Neutrophil (primary cell): ENCODE results near the gene DLGAP4.
"Not testable (repeated sequence)": the region's sequence is repeated elsewhere in the genome, so short reads cannot be mapped to it uniquely, and the experiment has no call there.

Experiments
- H3K27ac ChIP-seq: fragments of 200-600 bp; sonication (generic); 2 replicates; pipeline ENCODE4 v1.5.1; 2016; ENCODE audit warnings: mild to moderate bottlenecking, moderate library complexity
- H3K27me3 ChIP-seq: fragments of 200-600 bp; sonication (generic); 2 replicates; pipeline ENCODE4 v1.6.0; 2016; ENCODE audit warnings: mild to moderate bottlenecking
- H3K36me3 ChIP-seq: fragments of 200-600 bp; sonication (generic); 2 replicates; pipeline ENCODE4 v1.5.1; 2017
- H3K4me1 ChIP-seq, 2 experiments: fragments of 200-600 bp in 1 of 2; sonication (generic) in 1 of 2; 1 replicate in 1 of 2; 2 replicates in 1 of 2; pipeline versions ENCODE4 v1.5.1 to v1.6.1; 2013 to 2016; ENCODE audit warnings: low read depth in 1 of 2, low read length in 1 of 2, mild to moderate bottlenecking in 1 of 2, moderate library complexity in 1 of 2; ENCODE audit not compliant: control insufficient read depth in 1 of 2, insufficient read depth in 1 of 2
- H3K4me3 ChIP-seq, 2 experiments: fragments of 200-600 bp in 1 of 2; sonication (generic) in 1 of 2; 1 replicate in 1 of 2; 2 replicates in 1 of 2; pipeline ENCODE4 v1.5.1; 2013 to 2016; ENCODE audit warnings: low read depth in 1 of 2, low read length in 1 of 2, mild to moderate bottlenecking in 1 of 2, moderate library complexity in 1 of 2
- H3K9me3 ChIP-seq: fragments of 200-600 bp; sonication (generic); 2 replicates; pipeline ENCODE4 v1.5.1; 2016
- TF ChIP-seq, protein P1 (sequence below): fragments of 200-600 bp; sonication (generic); IDR thresholded peaks from 2 replicates; pipeline ENCODE4 v1.5.1; 2016; ENCODE audit warnings: antibody characterized with exemption

The DLGAP4 gene

GRCh38 chr20:36373089-36373488 is 67.0 kb downstream of the DLGAP4 start:
- Histone ChIP-seq H3K27ac (no peak overlapping the region), H3K27me3 (peaks cover 51% of the 10 kb centered on the region), H3K9me3 (no peaks in the 10 kb centered on the region), H3K36me3 (no peaks in the 10 kb centered on the region), H3K4me3 (no peak overlapping the region), H3K4me1 (no peaks in the 10 kb centered on the region)
- TF ChIP-seq, protein P1, sequence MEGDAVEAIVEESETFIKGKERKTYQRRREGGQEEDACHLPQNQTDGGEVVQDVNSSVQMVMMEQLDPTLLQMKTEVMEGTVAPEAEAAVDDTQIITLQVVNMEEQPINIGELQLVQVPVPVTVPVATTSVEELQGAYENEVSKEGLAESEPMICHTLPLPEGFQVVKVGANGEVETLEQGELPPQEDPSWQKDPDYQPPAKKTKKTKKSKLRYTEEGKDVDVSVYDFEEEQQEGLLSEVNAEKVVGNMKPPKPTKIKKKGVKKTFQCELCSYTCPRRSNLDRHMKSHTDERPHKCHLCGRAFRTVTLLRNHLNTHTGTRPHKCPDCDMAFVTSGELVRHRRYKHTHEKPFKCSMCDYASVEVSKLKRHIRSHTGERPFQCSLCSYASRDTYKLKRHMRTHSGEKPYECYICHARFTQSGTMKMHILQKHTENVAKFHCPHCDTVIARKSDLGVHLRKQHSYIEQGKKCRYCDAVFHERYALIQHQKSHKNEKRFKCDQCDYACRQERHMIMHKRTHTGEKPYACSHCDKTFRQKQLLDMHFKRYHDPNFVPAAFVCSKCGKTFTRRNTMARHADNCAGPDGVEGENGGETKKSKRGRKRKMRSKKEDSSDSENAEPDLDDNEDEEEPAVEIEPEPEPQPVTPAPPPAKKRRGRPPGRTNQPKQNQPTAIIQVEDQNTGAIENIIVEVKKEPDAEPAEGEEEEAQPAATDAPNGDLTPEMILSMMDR: no peak

- H3K27me3 ChIP-seq: peaks cover 58% of the 10 kb centered on the region
- H3K36me3 ChIP-seq: no peaks in the 10 kb centered on the region
- no peak overlapping the region for H3K4me3 ChIP-seq
- no peaks in the 10 kb centered on the region for H3K9me3 ChIP-seq
- H3K27ac ChIP-seq: no peak overlapping the region
- TF ChIP-seq, protein P1: no peak
- no peaks in the 10 kb centered on the region for H3K4me1 ChIP-seq
Measured at GRCh38 chr20:36374995-36375394, 68.9 kb downstream of the DLGAP4 start.

DNA sequence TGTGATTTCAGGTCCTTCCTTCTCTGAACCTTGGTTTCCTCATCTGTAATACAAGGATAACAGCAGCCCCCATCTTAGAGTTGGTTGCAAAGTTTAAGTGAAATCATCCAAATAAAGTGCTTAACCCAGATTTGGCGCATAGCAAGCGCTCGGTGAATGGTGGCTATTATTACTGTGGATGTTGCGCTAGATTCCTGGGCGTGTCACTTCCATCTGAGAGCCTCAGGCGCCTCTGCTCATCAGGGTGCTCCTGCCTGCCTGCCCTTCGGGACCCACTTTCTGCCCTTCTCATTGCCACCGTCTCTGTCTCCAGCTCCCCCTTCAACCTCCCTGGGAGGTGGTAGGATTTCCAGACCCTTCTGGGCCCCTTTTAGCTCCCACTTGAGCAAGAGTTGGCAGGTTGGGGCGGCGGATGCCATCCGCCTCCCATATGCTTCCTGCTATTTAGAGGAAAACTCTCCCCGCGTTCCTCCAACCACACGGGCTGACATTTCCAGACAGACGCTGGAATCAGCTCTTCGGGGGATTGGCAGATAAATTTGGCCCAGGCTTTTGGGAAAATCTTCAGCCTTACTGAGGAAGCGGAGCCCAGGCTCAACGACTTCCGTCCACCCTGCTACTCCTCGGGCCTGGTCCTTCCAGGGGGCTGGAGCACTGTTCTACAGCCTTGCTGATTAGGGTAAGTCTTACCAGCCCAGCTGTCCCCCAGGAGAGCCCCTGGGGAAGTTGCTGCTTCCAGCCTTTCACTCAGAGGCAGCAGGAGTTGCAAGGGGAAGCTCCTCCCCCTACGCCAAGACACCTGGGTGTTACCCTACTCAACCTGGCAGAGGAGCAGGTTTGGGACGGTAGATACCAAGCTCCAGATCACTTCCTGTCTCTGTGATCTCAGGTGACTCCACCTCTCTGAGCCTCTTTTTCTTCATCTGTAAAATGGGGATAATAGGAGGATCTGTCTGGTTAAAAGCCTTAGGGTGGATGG is 71.5 kb downstream of the DLGAP4 start:
- Histone ChIP-seq H3K27ac (no peak overlapping the region), H3K4me1 (no peaks in the 10 kb centered on the region), H3K36me3 (no peaks in the 10 kb centered on the region), H3K27me3 (peaks cover 50% of the 10 kb centered on the region), H3K9me3 (no peaks in the 10 kb centered on the region), H3K4me3 (no peak overlapping the region)
- TF ChIP-seq, protein P1: no peak

DNA sequence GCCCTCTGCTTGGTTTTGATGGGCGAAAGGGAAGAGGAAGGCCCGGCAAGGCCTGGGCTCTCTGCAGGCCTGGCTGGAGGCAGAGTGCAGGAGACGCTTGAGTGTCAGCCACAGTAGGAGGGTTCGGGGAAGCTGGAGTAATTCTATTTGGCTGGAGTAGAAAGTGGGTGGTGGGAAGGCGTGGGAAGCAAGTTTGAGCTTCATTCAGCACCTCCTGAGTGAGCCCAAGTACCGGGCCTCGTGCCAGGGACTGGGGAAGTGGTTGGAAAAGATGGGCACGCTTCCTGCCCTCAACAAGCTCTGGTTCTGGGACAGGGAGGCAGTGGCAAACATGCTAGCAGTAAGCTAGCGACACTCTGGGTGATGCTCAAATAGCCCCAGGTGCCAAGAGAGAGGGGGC is 72.5 kb downstream of the DLGAP4 start:
- TF ChIP-seq, protein P1: no peak
- Histone ChIP-seq H3K9me3 (no peaks in the 10 kb centered on the region), H3K4me3 (no peak overlapping the region), H3K27me3 (peaks cover 41% of the 10 kb centered on the region), H3K27ac (no peak overlapping the region), H3K36me3 (no peaks in the 10 kb centered on the region), H3K4me1 (no peaks in the 10 kb centered on the region)

GRCh38 chr20:36379914-36380313 is 73.8 kb downstream of the DLGAP4 start:
- H3K27me3 ChIP-seq: peaks cover 33% of the 10 kb centered on the region
- H3K4me1 ChIP-seq, H3K9me3 ChIP-seq: not testable (repeated sequence)

DNA sequence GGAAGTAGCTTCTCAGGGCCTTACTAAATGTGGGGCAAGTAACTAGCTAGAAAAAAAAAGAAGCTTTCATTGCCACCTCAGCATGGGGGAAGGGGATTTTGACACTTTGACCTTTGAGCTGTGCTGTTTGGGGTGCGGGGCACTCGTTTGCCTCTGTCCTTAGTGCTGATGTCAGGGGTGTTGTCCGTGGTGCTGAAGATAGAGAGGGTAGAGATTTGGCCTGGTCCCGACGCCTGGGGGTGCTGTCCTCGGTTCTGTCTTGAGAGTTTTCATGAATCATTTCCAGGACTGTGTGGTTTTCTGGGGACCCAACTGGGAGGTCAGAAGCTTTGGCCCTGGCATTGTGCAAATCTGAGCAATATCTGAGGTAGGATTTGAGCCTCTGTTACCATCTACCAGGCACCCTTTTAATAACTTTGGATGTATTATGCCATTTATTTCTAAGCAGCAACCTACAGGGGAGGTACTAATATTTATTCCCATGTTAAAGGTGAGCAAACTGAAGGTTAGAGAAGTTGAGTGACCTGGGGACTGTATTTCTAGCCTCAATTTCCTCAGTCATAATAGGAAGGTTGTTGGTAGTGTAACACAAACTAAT is 78.0 kb downstream of the DLGAP4 start:
- Histone ChIP-seq H3K9me3 (no peaks in the 10 kb centered on the region), H3K27me3 (peaks cover 9% of the 10 kb centered on the region), H3K27ac (no peak overlapping the region), H3K4me3 (no peak overlapping the region), H3K4me1 (no peaks in the 10 kb centered on the region), H3K36me3 (no peaks in the 10 kb centered on the region)
- TF ChIP-seq, protein P1: no peak

More at GRCh38 chr20:36379914-36380313, 73.8 kb downstream of the DLGAP4 start:
- not testable (repeated sequence) for H3K27ac ChIP-seq, H3K4me3 ChIP-seq, H3K36me3 ChIP-seq
